Thymus (tissue), 11 donors: ENCODE results near the gene ZNF83. TPM values are rescaled to one million over a fixed set of nuclear protein-coding genes. Genes with fewer than 3 reads are reported as not detected.
A peak's percentile ranks its signal among the peaks of the same experiment; 100 is the strongest.
"Not testable (repeated sequence)": the region's sequence is repeated elsewhere in the genome, so short reads cannot be mapped to it uniquely, and the experiment has no call there.

Source experiments
- DNase-seq, 9 donors: peaks; one replicate each; pipeline ENCODE4 v3.0.0-alpha.2; 2013; ENCODE audit warnings: low spot score in 9 of 9, low read depth in 6 of 9, missing footprints in 1 of 9
- H3K27ac ChIP-seq, 2 donors: one replicate each; pipeline ENCODE4 v1.5.1; 2013; ENCODE audit warnings: control low read depth in 1 of 2, low read depth in 1 of 2, low read length in 1 of 2, mild to moderate bottlenecking in 1 of 2, moderate library complexity in 1 of 2
- H3K27me3 ChIP-seq, 2 donors: one replicate each; pipeline ENCODE4 v1.5.1; 2013; ENCODE audit warnings: low read length in 1 of 2; ENCODE audit not compliant: control insufficient read depth in 2 of 2, insufficient read depth in 1 of 2
- H3K36me3 ChIP-seq, 2 donors: one replicate each; pipeline ENCODE4 v1.5.1; 2013; ENCODE audit warnings: low read length in 1 of 2, mild to moderate bottlenecking in 1 of 2, moderate library complexity in 1 of 2; ENCODE audit not compliant: control insufficient read depth in 2 of 2, insufficient read depth in 2 of 2
- H3K4me1 ChIP-seq, 2 donors: one replicate each; pipeline ENCODE4 v1.5.1; 2013; ENCODE audit warnings: low read length in 2 of 2; ENCODE audit not compliant: control insufficient read depth in 2 of 2, insufficient read depth in 2 of 2
- H3K4me3 ChIP-seq, 2 donors: one replicate each; pipeline ENCODE4 v1.5.1; 2013; ENCODE audit warnings: low read length in 2 of 2, control low read depth in 1 of 2, mild to moderate bottlenecking in 1 of 2
- H3K9me3 ChIP-seq, 2 donors: one replicate each; pipeline ENCODE4 v1.5.1; 2013; ENCODE audit warnings: low read length in 1 of 2, mild to moderate bottlenecking in 1 of 2; ENCODE audit not compliant: control insufficient read depth in 2 of 2, insufficient read depth in 1 of 2
- WGBS: extraction: QIAGEN DNeasy Blood & Tissue Kit; methylation state at CpG from one replicate; pipeline ENCODE4 v1.1.7; 2013; 5-methylcytosine and 5-hydroxymethylcytosine counted together
- polyA plus RNA-seq: library from polyadenylated mRNA; stranded (reverse); fragments of 200-250 nt; gene quantifications from one replicate; pipeline ENCODE4 v1.2.3, GENCODE V29; 2013
- total RNA-seq: library from RNA; stranded (reverse); fragments of 120-200 nt; gene quantifications from one replicate; pipeline ENCODE4 v1.2.4, GENCODE V29; 2013
- donor health status: healthy.

Gene ZNF83
- total and polyA plus RNA-seq, 2 donors: 29.6 to 150 TPM

DNA sequence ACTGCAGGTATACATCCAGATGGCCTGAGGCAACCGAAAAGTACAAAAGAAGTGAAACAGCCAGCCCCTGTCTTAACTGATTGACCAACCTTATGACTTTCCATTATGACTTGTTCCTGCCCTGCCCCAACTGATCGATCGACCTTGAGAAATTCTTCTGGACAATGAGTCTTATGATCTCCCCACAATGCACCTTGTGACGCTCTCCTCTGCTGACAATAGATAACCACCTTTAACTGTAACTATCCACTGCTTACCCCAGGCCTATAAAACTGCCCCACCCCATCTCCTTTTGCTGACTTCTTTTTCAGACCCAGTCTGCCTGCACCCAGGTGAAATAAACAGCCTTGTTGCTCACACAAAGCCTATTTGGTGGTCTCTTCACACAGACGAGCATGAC, 11.2 kb downstream of the ZNF83 start:
- H3K9me3 ChIP-seq: peaks cover 0 to 2% of the 10 kb centered on the region in 2 donors
- peaks cover 10 to 45% of the 10 kb centered on the region in 2 donors for H3K36me3 ChIP-seq
- H3K4me3 ChIP-seq: no peak overlapping the region
- WGBS: 99% methylated on average over 5 of the region's 5 CpGs
- H3K27me3 ChIP-seq: no peaks in the 10 kb centered on the region
- H3K27ac ChIP-seq: no peak overlapping the region
- no peaks in the 10 kb centered on the region for H3K4me1 ChIP-seq
- DNase-seq: no peak

DNA sequence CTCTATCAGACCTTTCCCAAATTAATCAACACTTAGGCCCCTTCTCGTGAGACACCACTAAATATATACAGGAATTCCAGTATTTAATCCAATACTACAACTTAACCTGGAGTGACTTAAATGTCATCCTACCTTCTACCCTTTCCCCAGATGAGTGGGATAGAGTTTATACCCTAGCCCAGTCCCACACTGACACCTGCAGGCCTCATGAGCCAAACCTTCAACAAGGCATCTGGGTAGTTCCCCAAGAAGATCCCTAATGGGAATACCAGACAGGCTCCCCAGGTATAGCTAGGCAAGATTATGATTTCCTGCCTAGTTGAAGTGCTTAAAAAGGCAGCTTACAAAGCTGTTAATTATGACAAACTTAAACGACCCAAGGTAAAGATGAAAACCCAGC, 15.9 kb downstream of the ZNF83 start:
- WGBS: 92% methylated on average over 2 of the region's 2 CpGs
- Histone ChIP-seq H3K4me3 (no peak overlapping the region), H3K4me1 (no peaks in the 10 kb centered on the region), H3K27ac (no peak overlapping the region), H3K27me3 (no peaks in the 10 kb centered on the region), H3K9me3 (peaks cover 0 to 2% of the 10 kb centered on the region in 2 donors), H3K36me3 (peaks cover 10 to 62% of the 10 kb centered on the region in 2 donors)
- DNase-seq: no peak

DNA sequence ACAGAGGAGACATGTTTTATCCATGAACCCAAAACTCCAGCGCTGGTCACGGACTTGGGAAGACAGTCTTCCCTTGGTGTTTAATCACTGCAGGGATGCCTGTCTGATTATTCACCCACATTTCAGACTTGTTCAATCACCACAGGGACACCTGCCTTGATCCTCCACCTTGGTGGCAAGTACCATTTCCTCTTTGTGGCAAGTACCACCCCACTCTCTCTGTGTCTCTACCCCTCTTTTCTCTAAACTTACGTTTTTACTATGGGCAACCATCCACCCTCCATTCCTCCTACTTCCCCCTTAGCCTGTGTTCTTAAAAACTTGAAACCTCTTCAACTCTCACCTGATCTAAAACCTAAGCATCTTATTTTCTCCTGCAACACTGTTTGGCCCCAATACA, 16.8 kb downstream of the ZNF83 start:
- Histone ChIP-seq H3K4me3 (no peak overlapping the region), H3K4me1 (no peaks in the 10 kb centered on the region), H3K9me3 (peaks cover 0 to 9% of the 10 kb centered on the region in 2 donors), H3K27ac (no peak overlapping the region), H3K36me3 (peaks cover 19 to 62% of the 10 kb centered on the region in 2 donors), H3K27me3 (no peaks in the 10 kb centered on the region)
- no peak for DNase-seq
- WGBS: 77% methylated on average over 3 of the region's 3 CpGs

DNA sequence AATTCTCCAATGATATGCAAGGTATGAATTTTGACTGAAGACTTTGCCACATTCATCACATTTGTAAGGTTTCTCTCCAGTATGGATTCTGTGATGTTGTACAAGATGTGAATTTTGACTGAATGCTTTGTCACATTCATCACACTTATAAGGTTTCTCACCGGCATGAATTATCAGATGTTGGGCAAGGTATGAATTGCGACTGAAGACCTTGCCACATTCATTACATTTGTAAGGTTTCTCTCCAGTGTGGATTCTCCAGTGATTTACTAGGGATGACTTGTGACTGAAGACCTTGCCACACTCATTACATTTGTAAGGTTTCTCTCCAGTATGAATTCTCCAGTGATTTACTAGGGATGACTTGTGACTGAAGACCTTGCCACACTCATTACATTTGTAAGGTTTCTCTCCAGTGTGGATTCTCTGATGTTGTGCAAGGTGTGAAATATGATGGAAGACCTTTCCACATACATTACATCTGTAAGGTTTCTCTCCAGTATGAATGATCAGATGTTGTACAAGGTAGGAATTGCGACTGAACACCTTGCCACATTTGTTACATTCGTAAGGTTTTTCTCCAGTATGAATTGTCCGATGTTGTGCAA, 24.8 kb downstream of the ZNF83 start:
- H3K9me3 ChIP-seq: peaks cover 4 to 18% of the 10 kb centered on the region in 2 donors
- WGBS: 98% methylated on average over 5 of the region's 5 CpGs

DNA sequence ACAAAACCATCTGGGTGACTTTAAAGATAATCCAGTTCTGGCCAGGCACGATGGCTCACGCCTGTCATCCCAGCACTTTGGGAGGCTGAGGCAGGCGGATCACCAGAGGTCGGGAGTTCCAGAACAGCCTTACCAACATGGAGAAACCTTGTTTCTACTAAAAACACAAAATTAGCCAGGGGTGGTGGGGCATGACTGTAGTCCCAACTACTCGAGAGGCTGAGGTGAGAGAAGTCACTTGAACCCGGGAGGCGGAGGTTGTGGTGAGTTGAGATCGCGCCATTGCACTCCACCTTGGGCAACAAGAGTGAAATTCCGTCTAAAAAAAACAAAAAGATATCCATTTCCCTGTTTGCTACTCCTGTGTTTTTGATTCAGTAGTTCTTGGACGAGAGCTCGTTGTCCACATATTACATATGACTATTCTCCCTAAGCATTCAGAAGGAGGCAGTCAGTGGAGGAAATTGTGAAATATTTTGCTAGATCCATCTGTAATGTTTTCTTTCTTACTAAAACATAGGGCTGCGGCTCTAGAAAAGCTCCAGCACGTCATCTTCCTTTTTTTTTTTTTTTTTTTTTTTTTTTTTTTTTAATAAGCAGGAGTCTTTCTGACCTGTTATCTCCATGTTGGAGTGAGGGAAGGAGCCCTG, 34.5 kb downstream of the ZNF83 start:
- no peaks in the 10 kb centered on the region for H3K27me3 ChIP-seq
- H3K4me3 ChIP-seq: no peak overlapping the region
- H3K27ac ChIP-seq: no peak overlapping the region
- no peak for DNase-seq
- H3K9me3 ChIP-seq: peaks cover 0 to 20% of the 10 kb centered on the region in 2 donors
- H3K36me3 ChIP-seq: peaks cover 0 to 12% of the 10 kb centered on the region in 2 donors
- H3K4me1 ChIP-seq: peaks cover 8 to 16% of the 10 kb centered on the region in 2 donors
- 90% methylated on average over 14 of the region's 14 CpGs for WGBS

More for the DNA sequence above, 24.8 kb downstream of the ZNF83 start:
- Histone ChIP-seq H3K36me3 (peaks cover 33 to 40% of the 10 kb centered on the region in 2 donors), H3K27ac (no peak overlapping the region), H3K4me1 (no peaks in the 10 kb centered on the region), H3K27me3 (no peaks in the 10 kb centered on the region), H3K4me3 (no peak overlapping the region)
- DNase-seq: no peak

DNA sequence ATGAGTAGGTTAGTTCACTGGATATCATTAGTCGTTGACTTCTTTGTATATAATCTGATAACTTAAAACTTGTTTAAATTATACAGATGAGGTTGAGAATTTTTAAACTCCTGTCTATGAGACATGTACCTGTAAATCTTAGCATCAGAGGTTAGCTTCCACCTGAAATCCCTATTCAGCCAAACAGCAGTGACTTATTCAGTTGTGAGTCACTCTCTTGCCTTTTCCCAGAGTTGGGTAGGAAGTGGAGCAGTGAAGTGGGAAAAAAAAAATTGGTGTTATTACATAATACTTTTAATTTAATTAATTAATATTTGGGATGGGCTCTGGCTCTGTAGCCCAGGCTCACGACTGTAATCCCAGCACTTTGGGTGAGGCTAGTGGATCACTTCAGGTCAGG, 35.2 kb downstream of the ZNF83 start:
- no peak for DNase-seq

DNA sequence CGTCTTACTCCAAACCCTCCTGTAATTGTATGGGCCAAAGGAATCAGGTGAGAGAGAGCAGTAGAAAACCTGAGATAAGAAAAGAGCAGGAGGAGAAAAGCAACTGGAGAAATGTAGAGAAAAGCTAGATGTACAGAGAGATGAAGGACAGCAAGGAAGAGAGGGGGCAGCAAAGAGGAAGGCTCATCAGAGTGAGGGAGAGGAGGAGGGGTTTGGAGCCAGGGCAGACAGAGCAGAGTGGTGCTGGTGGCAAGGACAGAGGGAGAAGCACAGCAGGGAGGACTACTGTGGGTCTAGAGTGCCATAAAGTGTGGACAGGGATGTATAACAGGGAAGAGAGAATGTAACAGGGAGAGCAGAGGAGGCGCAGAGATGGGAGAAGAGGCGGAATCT, 36.2 kb downstream of the ZNF83 start:
- peaks cover 2 to 25% of the 10 kb centered on the region in 2 donors for H3K9me3 ChIP-seq
- H3K27ac ChIP-seq, H3K27me3 ChIP-seq: not testable (repeated sequence)
- whole genome bisulfite sequencing: 65% methylated on average over 3 of the region's 3 CpGs
- DNase-seq: peak in 1 of 9 donors; percentile 1
- peaks cover 8 to 16% of the 10 kb centered on the region in 2 donors for H3K4me1 ChIP-seq
- peak overlapping the region; percentile 62 to 69 for H3K4me3 ChIP-seq
- H3K36me3 ChIP-seq: peaks cover 0 to 12% of the 10 kb centered on the region in 2 donors

More for the DNA sequence above, 35.2 kb downstream of the ZNF83 start:
- H3K27me3 ChIP-seq: no peaks in the 10 kb centered on the region
- peaks cover 0 to 12% of the 10 kb centered on the region in 2 donors for H3K36me3 ChIP-seq
- H3K9me3 ChIP-seq: peaks cover 0 to 20% of the 10 kb centered on the region in 2 donors
- peaks cover 8 to 16% of the 10 kb centered on the region in 2 donors for H3K4me1 ChIP-seq
- H3K4me3 ChIP-seq: no peak overlapping the region
- H3K27ac ChIP-seq: no peak overlapping the region
- WGBS: over 99% methylated on average over 2 of the region's 2 CpGs

DNA sequence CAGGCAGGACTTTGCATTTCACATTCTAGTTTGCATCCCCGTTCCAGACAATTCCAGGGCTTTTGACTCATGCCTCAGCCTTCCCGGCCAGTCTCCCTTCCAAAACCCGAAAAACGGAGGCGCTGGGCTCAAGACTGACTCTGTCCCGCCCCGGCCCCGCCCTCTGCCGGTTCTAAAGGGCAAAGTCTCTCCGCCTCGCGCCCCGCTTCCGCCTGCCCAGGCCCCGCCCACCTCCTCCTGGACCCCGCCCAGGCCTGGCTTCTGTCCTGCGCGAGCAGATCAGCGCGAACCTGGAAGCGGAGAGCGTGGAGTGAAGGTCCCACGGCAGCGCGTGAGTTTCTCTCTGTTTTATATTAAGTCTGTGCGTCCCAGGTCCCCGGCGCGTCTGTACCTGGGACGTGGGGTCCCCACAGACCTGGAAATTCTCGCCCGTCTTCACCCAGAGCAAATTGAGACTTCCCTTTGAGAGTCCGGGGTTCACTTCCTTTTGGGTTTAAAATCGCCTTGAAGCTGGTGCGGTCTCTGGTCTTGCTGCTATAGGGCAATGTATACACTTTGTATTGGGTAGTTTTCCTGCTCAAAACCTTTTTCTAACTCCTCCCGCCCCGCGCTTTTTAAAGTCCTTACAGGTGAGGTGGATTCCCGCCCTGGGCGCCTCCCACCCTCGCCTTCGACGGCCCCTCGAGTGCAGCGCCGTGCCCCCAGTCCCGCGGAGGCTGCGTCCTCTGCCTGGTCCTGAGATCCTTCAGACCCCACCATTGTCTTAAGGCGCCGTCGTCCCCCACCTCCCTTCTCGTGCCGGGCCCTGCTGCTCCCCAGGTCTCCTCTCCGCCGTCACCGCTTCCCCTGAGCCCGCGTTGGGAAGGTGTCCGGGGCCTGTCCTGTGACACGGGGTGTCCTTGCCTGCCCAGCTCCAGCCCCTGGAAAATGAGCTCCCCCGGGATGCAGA, 36.9 kb downstream of the ZNF83 start:
- peaks cover 3 to 12% of the 10 kb centered on the region in 2 donors for H3K36me3 ChIP-seq
- H3K9me3 ChIP-seq: peaks cover 3 to 25% of the 10 kb centered on the region in 2 donors
- H3K27me3 ChIP-seq: no peaks in the 10 kb centered on the region
- peak overlapping the region; percentile 62 to 69 for H3K4me3 ChIP-seq
- H3K27ac ChIP-seq: peak overlapping the region in 1 of 2 donors; percentile 78
- H3K4me1 ChIP-seq: peaks cover 8 to 16% of the 10 kb centered on the region in 2 donors
- peak; percentile 65 to 94 (median 84) for DNase-seq
- WGBS: under 1% methylated on average over 62 of the region's 62 CpGs
